ENCODE measurements around the gene OSBPL3.

Gene OSBPL3

DNA sequence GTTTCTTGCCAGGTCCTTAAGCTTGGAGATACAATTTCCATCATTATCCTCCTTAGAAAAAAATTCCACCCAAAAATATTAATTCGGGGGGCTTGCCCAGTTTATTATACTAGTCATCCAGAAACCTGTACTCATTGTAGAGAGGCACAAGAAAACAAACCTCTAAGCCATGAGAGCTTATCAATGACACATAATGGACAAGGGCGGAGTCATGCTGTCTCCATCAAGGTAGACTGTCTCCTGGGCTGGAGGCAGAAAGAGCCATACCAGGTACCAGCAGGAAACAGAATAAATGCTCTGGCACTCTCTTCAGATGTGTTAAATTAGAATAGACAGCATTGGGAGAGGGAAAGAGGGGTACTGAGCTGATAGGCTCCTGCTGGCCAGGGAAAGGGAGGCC is 153.0 kb downstream of the OSBPL3 start:
- no peak for DNase-seq (ENCODE audit: low read depth in 2 of 2)

DNA sequence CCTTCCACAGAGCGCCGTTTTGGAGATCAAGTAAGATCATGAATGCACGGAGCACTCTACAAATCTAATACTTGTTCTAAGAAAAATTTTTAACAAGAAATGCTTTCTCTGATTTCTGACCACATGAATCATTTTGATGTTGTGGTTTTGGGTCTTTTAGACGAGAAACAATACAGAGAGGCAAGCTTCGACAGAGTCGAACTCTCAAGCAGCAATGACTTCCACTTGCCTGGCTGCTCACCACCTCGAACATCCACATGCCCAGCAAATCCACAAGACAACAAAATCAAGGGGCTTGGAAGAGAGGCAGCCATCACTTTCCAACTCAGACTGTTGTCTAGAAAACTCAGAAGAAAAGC is 153.3 kb downstream of the OSBPL3 start:
- DNase-seq (ENCODE audit: low read depth in 2 of 2): no peak

GRCh38 chr7:24825931-24826661 is 153.9 kb downstream of the OSBPL3 start:
- DNase-seq (ENCODE audit: low read depth in 2 of 2): no peak

DNA sequence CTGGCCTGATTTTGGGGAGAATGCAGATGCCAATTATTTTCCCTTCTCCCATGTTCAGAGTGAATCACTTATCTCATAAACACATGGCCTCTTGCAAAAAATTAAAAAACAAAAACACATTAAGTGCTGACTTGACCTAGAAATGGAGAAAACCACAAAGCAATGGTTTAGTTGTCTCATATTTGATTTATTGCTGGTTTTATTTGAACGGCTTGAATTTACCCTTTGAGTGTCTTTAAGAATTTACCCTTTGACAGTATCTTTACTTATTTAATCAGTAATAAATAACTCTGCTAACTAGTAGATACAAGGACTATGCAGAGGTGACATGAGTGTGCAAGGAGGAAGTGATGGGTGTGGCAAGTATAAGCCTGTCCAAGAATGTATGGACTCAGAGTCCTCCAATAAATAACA is 154.6 kb downstream of the OSBPL3 start:
- no peak for DNase-seq (ENCODE audit: low read depth in 2 of 2)

DNA sequence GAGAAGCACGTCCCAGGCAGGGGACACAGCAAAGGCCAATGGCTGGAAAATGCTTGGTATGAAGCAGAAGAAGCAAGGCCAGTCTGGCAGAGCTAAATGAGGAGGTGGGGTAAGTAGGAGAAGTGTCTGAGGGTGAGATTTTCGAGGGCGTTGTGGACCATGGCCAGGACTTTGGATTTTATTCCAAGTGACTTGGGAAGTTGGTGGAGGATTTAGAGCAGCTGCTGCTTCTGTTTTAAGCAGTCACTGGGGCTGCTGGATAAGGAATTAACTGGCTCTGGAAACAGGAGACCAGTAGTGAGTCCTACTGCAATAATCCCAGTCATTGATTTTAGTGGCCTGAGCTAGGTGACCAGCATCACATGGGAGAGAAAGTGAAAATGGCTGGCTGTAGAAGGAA is 155.1 kb downstream of the OSBPL3 start:
- no peak for DNase-seq (ENCODE audit: low read depth in 2 of 2)

- no peak for DNase-seq (ENCODE audit: low read depth in 2 of 2)
Measured at GRCh38 chr7:24824400-24824799, 155.6 kb downstream of the OSBPL3 start.

- no peak for DNase-seq (ENCODE audit: low read depth in 2 of 2)
Measured at GRCh38 chr7:24821754-24822054, 158.3 kb downstream of the OSBPL3 start.

DNA sequence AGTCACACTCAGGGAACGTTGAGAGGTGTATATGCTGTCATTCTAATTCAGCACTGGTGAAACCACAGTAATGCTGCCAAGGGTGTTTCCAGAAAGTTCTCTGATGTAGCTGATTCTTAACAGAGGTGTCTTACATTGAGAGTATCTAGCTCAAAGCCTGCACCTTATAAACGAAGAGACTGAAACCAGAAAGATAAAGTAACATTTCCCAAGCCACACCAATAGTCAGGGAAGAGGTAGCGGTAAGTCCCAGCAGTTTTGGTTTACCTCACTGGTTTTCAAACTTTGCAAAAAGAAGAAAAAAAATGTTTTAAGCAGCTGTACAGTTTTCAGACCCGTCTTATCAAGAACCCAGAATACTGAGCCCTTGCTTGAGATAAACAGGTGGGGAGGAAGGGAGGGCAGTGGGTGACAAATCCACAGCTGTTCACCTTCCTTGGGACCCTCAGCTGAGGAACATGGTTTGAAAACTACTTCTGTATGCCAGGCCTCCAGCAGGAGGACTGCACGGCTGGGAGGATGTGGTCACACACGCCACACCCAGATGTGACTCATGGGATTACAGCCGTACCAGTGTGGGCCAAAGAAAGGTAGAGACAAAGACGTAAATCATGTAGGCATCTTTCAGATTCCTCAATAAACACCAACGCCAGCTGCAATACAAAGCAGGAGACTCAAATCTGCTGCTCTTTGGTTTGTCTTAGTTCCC is 158.8 kb downstream of the OSBPL3 start:
- DNase-seq (ENCODE audit: low read depth in 2 of 2): peak; percentile 72

DNA sequence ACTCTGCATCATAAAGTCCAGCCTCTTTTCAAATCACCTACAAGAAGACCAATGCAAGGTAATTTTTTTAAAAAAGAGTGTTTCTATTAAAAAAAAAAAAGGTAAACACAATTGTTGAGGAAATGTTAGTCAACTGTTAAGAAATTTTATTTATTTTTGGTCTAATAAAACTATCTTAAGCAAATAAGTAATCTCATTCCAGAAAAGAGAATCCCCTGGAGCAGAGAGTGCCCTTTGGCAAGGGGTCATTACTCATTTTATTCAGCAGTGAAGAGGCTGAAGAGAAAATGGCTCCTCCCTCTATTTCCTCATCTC is 159.3 kb downstream of the OSBPL3 start:
- DNase-seq (ENCODE audit: low read depth in 2 of 2): no peak

GRCh38 chr7:24819916-24820689 is 159.9 kb downstream of the OSBPL3 start:
- DNase-seq (ENCODE audit: low read depth in 2 of 2): peak; percentile 69 to 70

DNA sequence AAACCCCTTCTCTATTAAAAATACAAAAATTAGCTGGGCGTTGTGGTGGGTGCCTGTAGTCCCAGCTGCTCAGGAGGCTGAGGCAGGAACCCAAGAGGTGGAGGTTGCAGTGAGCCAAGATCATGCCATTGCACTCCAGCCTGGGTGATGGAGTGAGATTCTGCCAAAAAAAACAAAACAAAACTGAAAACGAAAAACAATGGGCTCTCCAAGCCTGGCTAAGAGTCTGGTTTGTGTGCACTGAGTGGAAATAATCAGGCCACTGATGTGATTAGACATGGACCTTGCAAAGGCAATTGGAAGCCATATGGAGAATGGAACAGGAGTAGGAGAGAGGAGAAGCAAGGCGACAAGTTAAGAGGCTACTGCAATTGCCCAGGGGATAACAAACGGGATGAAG is 162.6 kb downstream of the OSBPL3 start:
- no peak for DNase-seq (ENCODE audit: low read depth in 2 of 2)

DNA sequence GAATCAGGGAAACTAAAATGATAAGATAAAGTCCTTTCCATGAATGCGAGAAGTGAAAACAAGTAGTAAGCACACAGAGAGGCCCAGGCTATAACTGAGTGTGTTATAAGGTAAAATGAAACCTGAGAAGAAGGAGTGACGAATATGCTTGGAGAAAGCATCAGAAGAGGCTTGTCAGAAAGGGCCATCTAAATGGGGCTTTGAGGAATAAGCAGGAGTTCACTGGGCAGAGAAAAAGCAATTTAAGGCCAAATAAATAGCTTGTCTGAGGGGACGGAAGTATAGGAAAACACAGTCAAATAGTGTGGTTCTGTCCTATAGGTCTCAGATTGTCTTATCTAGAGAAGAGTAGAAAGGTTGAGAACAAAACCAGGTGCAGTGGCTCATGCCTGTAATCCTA is 163.1 kb downstream of the OSBPL3 start:
- no peak for DNase-seq (ENCODE audit: low read depth in 2 of 2)

DNA sequence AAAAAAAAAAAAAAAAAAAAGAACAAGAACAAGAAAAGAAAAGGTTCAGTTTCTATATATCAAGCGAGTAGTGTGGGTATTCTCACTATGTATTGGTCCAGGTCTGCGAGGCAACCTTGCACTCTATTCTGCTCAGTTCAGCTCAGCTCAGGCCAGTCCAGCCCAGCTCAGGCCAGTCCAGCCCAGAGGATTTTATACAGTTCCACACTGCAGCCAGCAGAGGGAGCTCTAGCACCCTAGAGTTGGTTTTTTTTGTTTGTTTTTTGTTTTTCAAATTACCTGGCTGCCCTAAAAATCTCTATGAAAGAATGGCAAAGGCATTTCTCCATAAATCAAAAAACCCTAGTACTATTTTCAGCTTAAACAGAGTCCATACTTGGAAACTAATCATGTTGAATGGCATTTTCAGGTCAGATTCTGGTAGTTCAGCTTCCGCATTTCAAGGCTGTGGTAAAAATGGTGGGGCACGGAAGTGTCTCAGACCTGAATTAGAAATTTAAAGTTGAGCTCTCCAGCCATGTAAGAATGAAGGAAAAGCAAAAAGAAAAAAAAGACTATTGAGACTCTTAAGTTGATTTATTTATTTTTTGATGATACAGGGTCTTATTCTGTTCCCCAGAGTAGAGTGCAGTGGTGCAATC is 167.6 kb downstream of the OSBPL3 start:
- DNase-seq (ENCODE audit: low read depth in 2 of 2): no peak

DNA sequence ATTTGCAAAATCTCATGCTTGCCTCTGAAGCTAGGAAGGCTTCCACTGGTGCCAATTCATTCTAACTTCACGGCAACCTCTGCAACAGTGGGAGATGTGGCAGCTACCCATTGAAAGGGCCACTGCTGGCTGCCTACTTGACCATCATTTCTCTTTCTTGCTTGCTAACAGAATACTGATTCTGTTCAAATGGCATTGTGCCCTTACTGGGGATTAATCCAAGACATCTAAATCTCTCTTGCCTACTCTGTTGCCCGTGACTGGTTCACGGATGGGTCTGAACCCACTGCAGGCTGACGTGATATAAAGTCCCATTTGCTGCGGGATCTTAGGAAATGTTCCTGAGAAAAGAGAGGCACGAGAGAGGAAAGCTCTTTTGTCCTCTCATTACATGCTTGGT is 171.5 kb downstream of the OSBPL3 start:
- no peak for DNase-seq (ENCODE audit: low read depth in 2 of 2)

- DNase-seq (ENCODE audit: low read depth in 2 of 2): no peak
Measured at GRCh38 chr7:24802300-24802699, 177.7 kb downstream of the OSBPL3 start.

DNA sequence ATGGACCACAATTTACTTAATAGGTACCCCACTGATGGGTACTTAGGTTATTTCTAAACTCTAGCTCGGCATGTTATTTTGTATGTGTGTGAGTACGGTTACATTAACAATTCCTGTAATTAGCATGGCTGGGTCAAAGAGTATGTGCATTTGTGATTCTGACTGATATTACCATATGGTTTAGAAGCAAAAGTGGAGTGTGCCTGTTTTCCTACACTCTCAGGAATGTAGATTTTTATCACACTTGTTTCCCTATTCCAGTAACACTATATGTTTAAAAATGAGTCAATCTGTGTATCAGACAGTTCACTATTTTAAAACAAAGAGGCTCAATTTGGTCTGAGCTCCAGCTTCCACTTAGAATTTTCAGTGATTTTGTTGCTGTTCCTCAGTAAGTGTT is 178.1 kb downstream of the OSBPL3 start:
- no peak for DNase-seq (ENCODE audit: low read depth in 2 of 2)

DNA sequence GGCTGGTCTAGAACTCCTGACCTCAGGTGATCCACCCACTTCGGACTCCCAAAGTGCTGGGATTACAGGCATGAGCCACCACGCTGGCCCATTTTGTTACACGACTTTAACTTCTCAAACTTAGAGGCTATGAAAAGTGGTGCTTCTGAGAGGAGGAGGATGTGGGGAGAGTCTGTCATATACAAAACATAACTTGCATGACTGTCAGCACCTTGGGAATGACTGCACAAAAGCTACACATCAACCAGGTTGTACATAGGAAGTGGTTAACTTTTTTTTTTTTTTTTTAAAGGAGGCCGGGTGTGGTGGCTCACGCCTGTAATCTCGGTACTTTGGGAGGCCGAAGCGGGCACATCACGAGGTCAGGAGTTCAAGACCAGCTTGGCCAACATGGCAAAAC is 179.3 kb downstream of the OSBPL3 start:
- no peak for DNase-seq (ENCODE audit: low read depth in 2 of 2)

GRCh38 chr7:24800073-24800472 is 179.9 kb downstream of the OSBPL3 start:
- no peak for DNase-seq (ENCODE audit: low read depth in 2 of 2)

DNA sequence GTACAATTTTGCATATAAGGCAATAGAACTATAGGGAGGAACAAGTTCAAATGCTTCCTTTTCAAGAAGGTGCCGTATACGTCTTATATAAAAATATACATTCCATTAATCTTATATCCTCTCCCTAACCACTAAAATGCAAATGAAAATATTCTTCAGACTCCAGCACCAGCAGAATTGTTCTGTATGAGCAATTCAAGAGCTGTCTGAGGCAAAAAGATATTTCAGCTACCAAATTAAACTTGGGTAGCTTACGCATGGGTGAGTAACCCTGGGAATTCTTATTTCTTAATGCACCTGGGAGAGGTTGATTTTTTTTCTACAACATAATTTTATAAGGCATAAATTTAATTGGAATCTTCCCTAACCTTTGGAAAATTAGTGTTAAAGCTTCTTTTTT is 180.5 kb downstream of the OSBPL3 start:
- no peak for DNase-seq (ENCODE audit: low read depth in 2 of 2)

DNA sequence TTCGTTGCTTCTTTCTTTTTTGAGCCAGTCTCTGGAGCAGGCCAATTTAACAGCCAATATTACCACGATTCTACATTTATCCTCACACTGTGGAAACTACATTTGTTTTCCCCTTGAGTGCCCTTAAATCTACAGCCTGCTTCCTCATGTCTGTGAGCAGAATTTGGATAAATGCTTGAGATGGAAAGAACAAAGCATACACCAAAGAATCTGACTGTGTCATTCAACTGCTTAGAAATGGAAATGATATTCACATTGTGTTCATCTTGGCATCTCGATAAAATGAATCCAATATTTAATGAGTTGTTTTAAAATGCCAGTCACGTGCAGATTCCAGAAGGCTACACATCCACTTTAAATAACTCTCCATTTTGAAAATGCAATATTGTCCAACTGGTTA is 181.7 kb downstream of the OSBPL3 start:
- DNase-seq (ENCODE audit: low read depth in 2 of 2): no peak

GRCh38 chr7:24797270-24797669 is 182.7 kb downstream of the OSBPL3 start:
- no peak for DNase-seq (ENCODE audit: low read depth in 2 of 2)

- no peak for DNase-seq (ENCODE audit: low read depth in 2 of 2)
Measured at GRCh38 chr7:24795407-24795767, 184.6 kb downstream of the OSBPL3 start.
